OCI-LY3 (cell line): ENCODE measurements around the gene KCNA1.

Source experiments
- EZH2phosphoT487 ChIP-seq: fragments of 200-600 bp; shearing (Covaris generic); IDR thresholded peaks from 2 replicates; pipeline ENCODE4 v1.6.1; 2018; ENCODE audit warnings: antibody characterized with exemption, mixed run types, low read depth
- TF ChIP-seq, protein P1 (sequence below): fragments of 200-600, 300-600 bp; sonication (generic); IDR thresholded peaks from 2 replicates; pipeline ENCODE4 v1.5.1; 2014; ENCODE audit warnings: antibody characterized with exemption, low read length, low read depth

DNA sequence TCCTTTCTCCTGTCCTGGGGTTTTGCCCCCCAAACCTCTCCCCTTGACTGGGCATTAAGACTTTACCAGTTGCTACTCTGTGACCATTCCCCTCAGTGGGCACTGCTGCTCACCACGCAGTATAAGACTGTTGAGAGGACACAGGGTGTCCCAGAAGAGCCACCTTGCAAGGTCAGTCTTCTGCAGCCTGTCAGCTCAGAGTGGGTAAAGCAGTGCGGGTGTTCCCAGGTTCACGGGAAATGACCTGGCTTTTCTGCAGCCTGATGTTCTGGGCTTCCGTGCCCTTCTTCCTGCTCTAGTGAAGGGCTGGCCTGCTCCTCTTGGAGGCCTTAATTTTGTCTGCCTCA lies 34.2 kb downstream of the KCNA1 start:
- TF ChIP-seq, protein P1, sequence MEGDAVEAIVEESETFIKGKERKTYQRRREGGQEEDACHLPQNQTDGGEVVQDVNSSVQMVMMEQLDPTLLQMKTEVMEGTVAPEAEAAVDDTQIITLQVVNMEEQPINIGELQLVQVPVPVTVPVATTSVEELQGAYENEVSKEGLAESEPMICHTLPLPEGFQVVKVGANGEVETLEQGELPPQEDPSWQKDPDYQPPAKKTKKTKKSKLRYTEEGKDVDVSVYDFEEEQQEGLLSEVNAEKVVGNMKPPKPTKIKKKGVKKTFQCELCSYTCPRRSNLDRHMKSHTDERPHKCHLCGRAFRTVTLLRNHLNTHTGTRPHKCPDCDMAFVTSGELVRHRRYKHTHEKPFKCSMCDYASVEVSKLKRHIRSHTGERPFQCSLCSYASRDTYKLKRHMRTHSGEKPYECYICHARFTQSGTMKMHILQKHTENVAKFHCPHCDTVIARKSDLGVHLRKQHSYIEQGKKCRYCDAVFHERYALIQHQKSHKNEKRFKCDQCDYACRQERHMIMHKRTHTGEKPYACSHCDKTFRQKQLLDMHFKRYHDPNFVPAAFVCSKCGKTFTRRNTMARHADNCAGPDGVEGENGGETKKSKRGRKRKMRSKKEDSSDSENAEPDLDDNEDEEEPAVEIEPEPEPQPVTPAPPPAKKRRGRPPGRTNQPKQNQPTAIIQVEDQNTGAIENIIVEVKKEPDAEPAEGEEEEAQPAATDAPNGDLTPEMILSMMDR: no peak
- no peak for TF ChIP-seq EZH2phosphoT487
